CD14-positive monocyte (primary cell): ENCODE results near the gene RHBG. TPM values are rescaled to one million over a fixed set of nuclear protein-coding genes. Genes with fewer than 3 reads are reported as not detected.
A peak's percentile ranks its signal among the peaks of the same experiment; 100 is the strongest.

ENCODE experiments used
- DNase-seq, 3 donors: peaks; one replicate each; pipeline ENCODE4 v3.0.0-alpha.2; 2011 to 2022
- H2AFZ ChIP-seq: 2 replicates; pipeline ENCODE4 v1.6.0; 2012; ENCODE audit warnings: mild to moderate bottlenecking, low read depth, low read length, inconsistent platforms; ENCODE audit not compliant: insufficient read depth, poor library complexity, severe bottlenecking
- H3K27ac ChIP-seq, 2 donors: 1 replicate in 1 of 2; 2 replicates in 1 of 2; pipeline ENCODE4 v1.5.1; 2012 to 2013; ENCODE audit warnings: low read length in 2 of 2, control low read depth in 1 of 2, inconsistent platforms in 1 of 2, low read depth in 1 of 2, mild to moderate bottlenecking in 1 of 2
- H3K27me3 ChIP-seq, 2 donors: one replicate each; pipeline versions ENCODE4 v1.6.0 to v1.6.1; 2011 to 2013; ENCODE audit warnings: low read length in 2 of 2; ENCODE audit not compliant: control insufficient read depth in 2 of 2, insufficient read depth in 2 of 2
- H3K36me3 ChIP-seq, 2 donors: replicated peaks in 1 of 2; 1 replicate in 1 of 2; 2 replicates in 1 of 2; pipeline versions ENCODE4 v1.5.1 to v1.6.1; 2012 to 2013; ENCODE audit warnings: low read length in 2 of 2, control low read depth in 1 of 2, inconsistent platforms in 1 of 2, mild to moderate bottlenecking in 1 of 2; ENCODE audit not compliant: insufficient read depth in 2 of 2, control insufficient read depth in 1 of 2
- H3K4me1 ChIP-seq, 2 donors: 1 replicate in 1 of 2; 2 replicates in 1 of 2; pipeline versions ENCODE4 v1.5.1 to v1.6.1; 2012 to 2013; ENCODE audit warnings: low read length in 2 of 2, control low read depth in 1 of 2, inconsistent platforms in 1 of 2, mild to moderate bottlenecking in 1 of 2, moderate library complexity in 1 of 2; ENCODE audit not compliant: insufficient read depth in 2 of 2, control insufficient read depth in 1 of 2
- H3K4me2 ChIP-seq: replicated peaks from 2 replicates; pipeline ENCODE3; 2012; ENCODE audit warnings: low read length, moderate library complexity, mild to moderate bottlenecking; ENCODE audit not compliant: poor library complexity, severe bottlenecking; ENCODE audit errors: extremely low read depth
- H3K4me3 ChIP-seq, 3 experiments: fragments of 200-600 bp in 1 of 3; sonication (generic) in 1 of 3; replicated peaks in 1 of 3; 1 replicate in 2 of 3; 2 replicates in 1 of 3; pipeline ENCODE4 v1.5.1; 2011 to 2013; ENCODE audit warnings: low read length in 3 of 3, mild to moderate bottlenecking in 3 of 3, control low read depth in 2 of 3, low read depth in 2 of 3, inconsistent platforms in 1 of 3, moderate library complexity in 1 of 3
- H3K79me2 ChIP-seq: 2 replicates; pipeline ENCODE4 v1.6.0; 2012; ENCODE audit warnings: mild to moderate bottlenecking, control low read depth, inconsistent platforms, low read length, moderate library complexity; ENCODE audit not compliant: insufficient read depth
- H3K9ac ChIP-seq: 2 replicates; pipeline ENCODE4 v1.6.0; 2017; ENCODE audit warnings: low read length, mild to moderate bottlenecking; ENCODE audit not compliant: insufficient read depth, poor library complexity, severe bottlenecking
- H3K9me3 ChIP-seq, 2 donors: replicated peaks in 1 of 2; 1 replicate in 1 of 2; 2 replicates in 1 of 2; pipeline versions ENCODE4 v1.5.1 to v1.6.1; 2012 to 2013; ENCODE audit warnings: low read length in 2 of 2, control low read depth in 1 of 2; ENCODE audit not compliant: control insufficient read depth in 1 of 2, insufficient read depth in 1 of 2
- H4K20me1 ChIP-seq: 2 replicates; pipeline ENCODE4 v1.6.0; 2012; ENCODE audit warnings: mild to moderate bottlenecking, low read length, control low read depth, moderate library complexity; ENCODE audit not compliant: insufficient read depth
- H3K27ac Mint-ChIP-seq, 7 donors: one replicate each; pipeline ENCODE4 v1.8.0; 2020; ENCODE audit warnings: mild to moderate bottlenecking in 7 of 7, mixed read lengths in 7 of 7, moderate library complexity in 6 of 7, inconsistent platforms in 2 of 7
- H3K27me3 Mint-ChIP-seq, 3 donors: one replicate each; pipeline ENCODE4 v1.8.0; 2021 to 2022; ENCODE audit warnings: low read depth in 3 of 3, mild to moderate bottlenecking in 3 of 3, mixed read lengths in 3 of 3, moderate library complexity in 3 of 3, inconsistent platforms in 1 of 3
- H3K36me3 Mint-ChIP-seq, 2 donors: one replicate each; pipeline ENCODE4 v1.8.0; 2020; ENCODE audit warnings: mixed read lengths in 2 of 2, inconsistent platforms in 1 of 2, mild to moderate bottlenecking in 1 of 2
- H3K4me1 Mint-ChIP-seq: one replicate; pipeline ENCODE4 v1.8.0; 2020; ENCODE audit warnings: mild to moderate bottlenecking, mixed read lengths
- H3K4me3 Mint-ChIP-seq, 2 donors: one replicate each; pipeline ENCODE4 v1.8.0; 2020; ENCODE audit warnings: mild to moderate bottlenecking in 2 of 2, mixed read lengths in 2 of 2, moderate library complexity in 1 of 2
- H3K9me3 Mint-ChIP-seq, 7 donors: one replicate each; pipeline ENCODE4 v1.8.0; 2020 to 2022; ENCODE audit warnings: mixed read lengths in 7 of 7, mild to moderate bottlenecking in 6 of 7, moderate library complexity in 6 of 7, inconsistent platforms in 2 of 7
- WGBS: methylation state at CpG from one replicate; pipeline ENCODE4 v1.1.5; 2013; ENCODE audit warnings: missing lambda C conversion rate; ENCODE audit not compliant: insufficient coverage; 5-methylcytosine and 5-hydroxymethylcytosine counted together
- intact Hi-C, 2 donors: fragments of 100-400 bp; cut with micrococcal nuclease; formaldehyde crosslinking; loops; one replicate each; pipeline versions ENCODE4 v1.15.0 to v1.15.1; 2023
- polyA plus RNA-seq, 3 donors: library from polyadenylated mRNA; depleted of rRNA in 1 of 3; unstranded in 2 of 3; stranded (reverse) in 1 of 3; fragments of 300-500 nt in 2 of 3; fragments of >200 nt in 1 of 3; fragmentation: Illumina TruSeq in 2 of 3; gene quantifications; 1 replicate in 2 of 3; 2 replicates in 1 of 3; pipeline ENCODE4 v1.2.3, GENCODE V29; 2012 to 2021
- TF ChIP-seq, protein P1 (sequence below): fragments of 200-600 bp; IDR thresholded peaks from one replicate; pipeline ENCODE4 v1.8.0; 2022; ENCODE audit warnings: antibody characterized with exemption, mild to moderate bottlenecking

RHBG gene
- polyA plus RNA-seq, 3 donors = 0.08 TPM; not detected in 2

DNA sequence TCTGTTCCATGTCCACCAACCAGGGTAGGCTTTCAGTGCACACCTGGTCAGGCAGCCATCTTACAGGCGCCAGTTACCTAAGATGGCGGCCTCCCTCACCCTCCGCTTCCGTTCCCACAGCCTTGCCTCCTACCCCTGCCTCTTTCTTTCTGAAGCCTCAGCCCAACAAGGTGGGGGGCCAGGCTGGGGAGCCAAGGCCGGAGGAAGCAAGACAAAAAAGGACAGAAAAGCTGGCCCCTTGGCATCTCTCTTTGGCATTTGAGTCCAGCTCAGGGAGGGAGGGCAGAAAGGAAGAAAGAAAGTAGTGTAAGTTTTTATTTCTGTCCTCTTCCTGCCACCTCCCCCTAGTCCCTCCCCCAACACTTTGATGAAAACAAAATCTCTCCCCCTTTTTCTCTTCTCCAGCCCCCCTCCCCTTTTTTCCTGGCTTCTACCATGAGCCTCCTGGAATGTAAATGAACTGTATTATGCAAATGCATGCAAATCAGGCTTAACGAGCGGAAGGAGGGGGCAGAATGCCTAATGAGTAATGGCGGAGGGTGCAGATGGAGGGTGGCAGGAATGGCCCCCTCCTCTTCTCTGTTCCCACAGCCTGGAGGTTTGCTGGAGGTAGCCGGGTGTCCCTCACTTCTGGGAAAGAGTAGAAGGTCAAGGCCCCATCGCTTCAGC is 43.8 kb downstream of the RHBG start:
- DNase-seq = no peak
- Histone ChIP-seq H3K36me3 (no peaks in the 10 kb centered on the region), H3K9ac (no peak overlapping the region), H3K4me2 (no peak overlapping the region), H2AFZ (no peak overlapping the region), H3K27me3 (peaks cover 24 to 78% of the 10 kb centered on the region in 2 donors), H3K4me1 (no peaks in the 10 kb centered on the region), H3K4me3 (no peak overlapping the region), H3K79me2 (no peaks in the 10 kb centered on the region), H4K20me1 (no peaks in the 10 kb centered on the region), H3K27ac (no peak overlapping the region), H3K9me3 (no peaks in the 10 kb centered on the region)
- WGBS = 96% methylated on average over 5 of the region's 10 CpGs
- Mint-ChIP-seq H3K9me3 (peaks cover 0 to 8% (median 2%) of the 10 kb centered on the region in 7 donors), H3K27ac (no peak overlapping the region), H3K4me1 (no peaks in the 10 kb centered on the region), H3K27me3 (peaks cover 69 to 92% (median 75%) of the 10 kb centered on the region in 3 donors), H3K36me3 (no peaks in the 10 kb centered on the region), H3K4me3 (peak overlapping the region in 1 of 2 donors; percentile 6)
- intact Hi-C loops = no loop called here
- TF ChIP-seq, protein P1, sequence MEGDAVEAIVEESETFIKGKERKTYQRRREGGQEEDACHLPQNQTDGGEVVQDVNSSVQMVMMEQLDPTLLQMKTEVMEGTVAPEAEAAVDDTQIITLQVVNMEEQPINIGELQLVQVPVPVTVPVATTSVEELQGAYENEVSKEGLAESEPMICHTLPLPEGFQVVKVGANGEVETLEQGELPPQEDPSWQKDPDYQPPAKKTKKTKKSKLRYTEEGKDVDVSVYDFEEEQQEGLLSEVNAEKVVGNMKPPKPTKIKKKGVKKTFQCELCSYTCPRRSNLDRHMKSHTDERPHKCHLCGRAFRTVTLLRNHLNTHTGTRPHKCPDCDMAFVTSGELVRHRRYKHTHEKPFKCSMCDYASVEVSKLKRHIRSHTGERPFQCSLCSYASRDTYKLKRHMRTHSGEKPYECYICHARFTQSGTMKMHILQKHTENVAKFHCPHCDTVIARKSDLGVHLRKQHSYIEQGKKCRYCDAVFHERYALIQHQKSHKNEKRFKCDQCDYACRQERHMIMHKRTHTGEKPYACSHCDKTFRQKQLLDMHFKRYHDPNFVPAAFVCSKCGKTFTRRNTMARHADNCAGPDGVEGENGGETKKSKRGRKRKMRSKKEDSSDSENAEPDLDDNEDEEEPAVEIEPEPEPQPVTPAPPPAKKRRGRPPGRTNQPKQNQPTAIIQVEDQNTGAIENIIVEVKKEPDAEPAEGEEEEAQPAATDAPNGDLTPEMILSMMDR = no peak

GRCh38 chr1:156413391-156414246 is 44.6 kb downstream of the RHBG start:
- no peak overlapping the region for H3K4me2 ChIP-seq
- H3K9me3 ChIP-seq = no peaks in the 10 kb centered on the region
- H3K79me2 ChIP-seq = no peaks in the 10 kb centered on the region
- DNase-seq = no peak
- Mint-ChIP-seq H3K4me1 (no peaks in the 10 kb centered on the region), H3K27me3 (peaks cover 70 to 92% (median 76%) of the 10 kb centered on the region in 3 donors), H3K9me3 (peaks cover 0 to 9% (median 2%) of the 10 kb centered on the region in 7 donors), H3K36me3 (no peaks in the 10 kb centered on the region), H3K27ac (no peak overlapping the region), H3K4me3 (peak overlapping the region; percentile 20 to 74)
- no peak overlapping the region for H2AFZ ChIP-seq
- H3K4me1 ChIP-seq = no peaks in the 10 kb centered on the region
- no peak overlapping the region for H3K4me3 ChIP-seq
- no peaks in the 10 kb centered on the region for H3K36me3 ChIP-seq
- no peak overlapping the region for H3K27ac ChIP-seq
- intact Hi-C loops = no loop called here
- H4K20me1 ChIP-seq = no peaks in the 10 kb centered on the region
- peaks cover 30 to 79% of the 10 kb centered on the region in 2 donors for H3K27me3 ChIP-seq
- TF ChIP-seq, protein P1 = no peak
- WGBS = 70% methylated on average over 7 of the region's 10 CpGs
- H3K9ac ChIP-seq = no peak overlapping the region
